ENCODE data around the gene GLOD4. TPM values are rescaled to one million over a fixed set of nuclear protein-coding genes. Genes with fewer than 3 reads are reported as not detected.
"Not testable (repeated sequence)": the region's sequence is repeated elsewhere in the genome, so short reads cannot be mapped to it uniquely, and the experiment has no call there.

GLOD4 gene
- total RNA-seq, 4 donors from 2014 or later = 41.1 to 73.1 (median 44.7) TPM

- no peak for ATAC-seq (ENCODE audit: low FRiP score)
- TF ChIP-seq CTCF (IDR thresholded peaks at IDR 0.05) = no peak
- DNase-seq (ENCODE audit: low spot score) = no peak
Observed at GRCh38 chr17:795721-796120, 13.6 kb upstream of the GLOD4 start.

- DNase-seq (ENCODE audit: low spot score) = no peak
- ATAC-seq (ENCODE audit: low FRiP score) = no peak
- no peak for TF ChIP-seq CTCF (IDR thresholded peaks at IDR 0.05)
Observed at GRCh38 chr17:795276-795675, 13.2 kb upstream of the GLOD4 start.

GRCh38 chr17:794876-795275, 12.8 kb upstream of the GLOD4 start:
- ATAC-seq (ENCODE audit: low FRiP score) (no peak), DNase-seq (ENCODE audit: low spot score) (peak; percentile 41)
- peak in 2 of 3 donors; percentile 16 to 48 for TF ChIP-seq CTCF (IDR thresholded peaks at IDR 0.05)

- TF ChIP-seq CTCF (IDR thresholded peaks at IDR 0.05) = no peak
- no peak for DNase-seq (ENCODE audit: low spot score)
Observed at GRCh38 chr17:792277-792676, 10.2 kb upstream of the GLOD4 start.

GRCh38 chr17:791829-792228, 9.7 kb upstream of the GLOD4 start:
- ATAC-seq (ENCODE audit: low FRiP score) = no peak
- TF ChIP-seq CTCF (IDR thresholded peaks at IDR 0.05) = no peak

More at GRCh38 chr17:792277-792676, 10.2 kb upstream of the GLOD4 start:
- ATAC-seq (ENCODE audit: low FRiP score) = no peak

GRCh38 chr17:790874-791247, 8.8 kb upstream of the GLOD4 start:
- DNase-seq (ENCODE audit: low spot score); ATAC-seq (ENCODE audit: low FRiP score): not testable (repeated sequence)

More at GRCh38 chr17:791829-792228, 9.7 kb upstream of the GLOD4 start:
- no peak for DNase-seq (ENCODE audit: low spot score)

GRCh38 chr17:789931-790873, 8.1 kb upstream of the GLOD4 start:
- DNase-seq (ENCODE audit: low spot score) = not testable (repeated sequence)
- ATAC-seq (ENCODE audit: low FRiP score) = peak; percentile 35

- ATAC-seq (ENCODE audit: low FRiP score) (no peak), DNase-seq (ENCODE audit: low spot score) (no peak)
- TF ChIP-seq CTCF (IDR thresholded peaks at IDR 0.05) = no peak
Observed at GRCh38 chr17:789160-789840, 7.2 kb upstream of the GLOD4 start.

Measured in omental fat pad (tissue), 4 donors.